Measurements from ENCODE around the gene RGS6.

- TF ChIP-seq CTCF (IDR thresholded peaks at IDR 0.05) (no peak), POLR2AphosphoS5 (IDR thresholded peaks at IDR 0.05) (no peak)
Observed at GRCh38 chr14:72439707-72440106, 507.5 kb downstream of the RGS6 start.
